AG09309 (cell line): ENCODE measurements around the gene UPK3A.

Experiments used
- DNase-seq: peaks from one replicate; pipeline ENCODE4 v3.0.0-alpha.2; 2010; ENCODE audit warnings: low read depth
- H3K4me3 ChIP-seq: 2 replicates; pipeline ENCODE4 v1.5.1; 2011; ENCODE audit warnings: mild to moderate bottlenecking, low read depth, low read length, moderate library complexity; ENCODE audit not compliant: control insufficient read depth
- TF ChIP-seq, protein P1 (sequence below): IDR thresholded peaks from 2 replicates; pipeline ENCODE4 v1.5.1; 2011; ENCODE audit warnings: mild to moderate bottlenecking, low read depth, low read length, inconsistent platforms; ENCODE audit not compliant: insufficient read depth, control insufficient read depth; ENCODE audit errors: missing control alignments

Gene UPK3A

DNA sequence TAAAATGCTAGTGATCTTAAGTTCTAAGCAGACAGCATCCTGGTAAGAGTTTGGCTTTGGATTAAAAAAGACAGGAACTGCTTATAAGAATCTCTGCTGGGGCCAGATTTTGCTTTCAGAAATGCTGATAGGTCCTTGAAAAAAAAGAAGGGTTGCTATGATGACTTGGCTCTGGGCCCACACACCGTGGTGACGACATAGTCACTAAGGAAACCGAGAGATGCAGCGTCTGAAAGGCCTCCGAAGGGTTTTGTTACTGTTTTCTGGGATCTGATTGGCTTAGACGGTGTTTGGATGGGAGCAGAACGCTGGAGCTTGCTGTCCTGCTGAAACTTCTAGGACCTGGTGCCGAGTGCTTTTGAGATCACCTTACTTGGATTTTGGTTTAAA, 33.4 kb downstream of the UPK3A start:
- DNase-seq: peak; percentile 67
- H3K4me3 ChIP-seq: no peak overlapping the region
- TF ChIP-seq, protein P1, sequence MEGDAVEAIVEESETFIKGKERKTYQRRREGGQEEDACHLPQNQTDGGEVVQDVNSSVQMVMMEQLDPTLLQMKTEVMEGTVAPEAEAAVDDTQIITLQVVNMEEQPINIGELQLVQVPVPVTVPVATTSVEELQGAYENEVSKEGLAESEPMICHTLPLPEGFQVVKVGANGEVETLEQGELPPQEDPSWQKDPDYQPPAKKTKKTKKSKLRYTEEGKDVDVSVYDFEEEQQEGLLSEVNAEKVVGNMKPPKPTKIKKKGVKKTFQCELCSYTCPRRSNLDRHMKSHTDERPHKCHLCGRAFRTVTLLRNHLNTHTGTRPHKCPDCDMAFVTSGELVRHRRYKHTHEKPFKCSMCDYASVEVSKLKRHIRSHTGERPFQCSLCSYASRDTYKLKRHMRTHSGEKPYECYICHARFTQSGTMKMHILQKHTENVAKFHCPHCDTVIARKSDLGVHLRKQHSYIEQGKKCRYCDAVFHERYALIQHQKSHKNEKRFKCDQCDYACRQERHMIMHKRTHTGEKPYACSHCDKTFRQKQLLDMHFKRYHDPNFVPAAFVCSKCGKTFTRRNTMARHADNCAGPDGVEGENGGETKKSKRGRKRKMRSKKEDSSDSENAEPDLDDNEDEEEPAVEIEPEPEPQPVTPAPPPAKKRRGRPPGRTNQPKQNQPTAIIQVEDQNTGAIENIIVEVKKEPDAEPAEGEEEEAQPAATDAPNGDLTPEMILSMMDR: no peak

DNA sequence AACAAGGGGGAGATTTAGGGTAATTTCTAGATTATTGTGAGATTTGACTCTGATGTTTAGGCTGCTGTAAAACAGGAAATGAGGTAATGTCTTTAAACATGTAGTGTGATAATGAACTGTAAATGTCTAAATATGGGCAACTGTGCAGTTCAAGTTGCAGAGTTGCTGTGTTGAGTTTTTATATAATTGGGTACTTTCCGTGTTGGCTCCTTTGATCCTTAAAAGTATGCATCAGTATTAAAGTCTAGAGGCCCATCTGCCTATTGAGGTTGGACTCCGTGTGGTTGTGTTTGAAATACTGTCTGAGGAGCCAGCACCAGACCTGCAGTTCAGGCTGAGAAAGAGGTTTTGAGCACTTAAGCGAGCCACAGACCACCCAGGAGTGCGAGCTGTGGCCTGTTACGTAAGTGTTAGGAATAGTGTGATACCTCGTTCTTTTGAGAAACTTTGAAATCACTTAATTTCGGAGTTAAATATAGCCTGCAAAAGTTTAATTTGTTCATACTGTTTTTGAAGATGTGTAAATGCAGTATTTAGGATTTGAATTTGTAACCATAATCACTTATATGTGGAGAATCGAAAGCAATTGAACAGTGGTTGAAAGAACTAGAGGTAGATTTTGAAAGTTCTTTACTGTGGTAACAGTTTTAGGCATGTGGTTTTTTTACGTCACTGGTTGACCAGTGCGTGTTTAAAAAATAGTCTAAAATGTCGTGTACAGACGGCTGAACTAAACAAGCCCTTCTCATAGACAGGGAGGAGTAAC, 34.0 kb downstream of the UPK3A start:
- TF ChIP-seq, protein P1: no peak
- no peak overlapping the region for H3K4me3 ChIP-seq
- DNase-seq: peak; percentile 4

DNA sequence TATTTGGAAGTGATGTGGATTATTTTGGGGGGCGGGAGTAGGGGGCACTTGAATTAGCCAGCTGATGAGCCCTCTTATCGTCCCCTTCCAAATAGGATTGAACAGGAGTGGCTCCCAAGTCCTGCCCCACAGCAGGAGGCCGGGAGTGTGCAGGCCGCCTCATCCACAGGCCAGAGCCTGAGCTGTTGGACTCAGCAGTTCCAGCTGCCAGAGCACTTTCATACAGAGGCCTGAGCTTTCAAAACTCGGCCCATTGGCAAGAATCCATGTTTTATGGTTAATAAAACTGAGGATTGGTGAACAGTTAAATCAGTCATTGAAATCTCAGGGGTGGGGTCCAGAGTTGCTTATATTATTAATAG, 34.6 kb downstream of the UPK3A start:
- DNase-seq: peak; percentile 37
- TF ChIP-seq, protein P1: no peak
- no peak overlapping the region for H3K4me3 ChIP-seq

DNA sequence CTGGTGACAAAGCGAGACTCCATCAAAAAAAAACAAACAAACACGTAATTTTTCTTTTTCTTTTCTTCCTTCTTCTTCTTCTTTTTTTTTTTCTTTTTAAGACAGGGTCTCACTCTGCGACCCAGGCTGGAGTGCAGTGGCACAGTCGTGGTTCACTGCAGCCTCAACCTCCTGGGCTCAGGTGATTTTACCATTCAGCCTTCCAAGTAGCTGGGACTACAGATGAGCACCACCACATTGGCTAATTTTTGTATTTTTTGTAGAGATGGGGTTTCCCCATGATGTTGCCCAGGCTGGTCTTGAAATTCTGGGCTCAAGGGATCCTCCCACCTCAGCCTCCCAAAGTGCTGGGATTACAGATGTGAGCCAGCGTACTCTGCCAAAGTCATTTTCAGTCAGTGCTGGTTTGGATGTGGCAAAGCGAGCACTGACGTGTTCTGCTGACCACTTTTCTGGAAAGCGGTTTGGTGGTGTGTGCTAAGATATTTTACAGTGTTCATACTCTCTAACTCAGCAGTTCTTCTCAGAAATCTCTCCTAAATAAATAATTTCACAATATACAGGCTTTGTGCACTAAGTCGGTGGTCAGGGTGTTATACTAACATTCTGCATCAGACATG, 35.7 kb downstream of the UPK3A start:
- peak; percentile 74 for DNase-seq
- no peak overlapping the region for H3K4me3 ChIP-seq
- TF ChIP-seq, protein P1: no peak

DNA sequence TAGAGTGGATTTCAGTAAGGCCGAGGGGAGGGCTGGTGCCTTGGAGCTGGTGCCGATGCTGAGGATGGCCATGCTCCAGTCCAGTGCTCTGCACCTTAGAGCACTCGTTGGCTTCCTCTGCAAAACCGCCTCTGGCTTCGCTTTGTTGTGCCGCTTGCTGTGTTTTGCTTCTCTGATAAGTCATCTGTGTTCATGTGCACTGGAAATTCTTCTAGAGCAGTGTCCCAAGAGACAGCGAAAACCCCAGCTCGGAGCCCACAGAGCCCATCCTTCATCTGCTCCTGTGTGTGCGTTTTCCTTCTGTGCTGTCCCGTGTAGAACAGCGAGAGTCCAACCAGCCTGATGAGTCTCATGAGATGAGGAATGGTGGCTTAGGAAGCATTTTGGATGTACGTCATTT, 37.1 kb downstream of the UPK3A start:
- TF ChIP-seq, protein P1: no peak
- no peak for DNase-seq
- H3K4me3 ChIP-seq: no peak overlapping the region

DNA sequence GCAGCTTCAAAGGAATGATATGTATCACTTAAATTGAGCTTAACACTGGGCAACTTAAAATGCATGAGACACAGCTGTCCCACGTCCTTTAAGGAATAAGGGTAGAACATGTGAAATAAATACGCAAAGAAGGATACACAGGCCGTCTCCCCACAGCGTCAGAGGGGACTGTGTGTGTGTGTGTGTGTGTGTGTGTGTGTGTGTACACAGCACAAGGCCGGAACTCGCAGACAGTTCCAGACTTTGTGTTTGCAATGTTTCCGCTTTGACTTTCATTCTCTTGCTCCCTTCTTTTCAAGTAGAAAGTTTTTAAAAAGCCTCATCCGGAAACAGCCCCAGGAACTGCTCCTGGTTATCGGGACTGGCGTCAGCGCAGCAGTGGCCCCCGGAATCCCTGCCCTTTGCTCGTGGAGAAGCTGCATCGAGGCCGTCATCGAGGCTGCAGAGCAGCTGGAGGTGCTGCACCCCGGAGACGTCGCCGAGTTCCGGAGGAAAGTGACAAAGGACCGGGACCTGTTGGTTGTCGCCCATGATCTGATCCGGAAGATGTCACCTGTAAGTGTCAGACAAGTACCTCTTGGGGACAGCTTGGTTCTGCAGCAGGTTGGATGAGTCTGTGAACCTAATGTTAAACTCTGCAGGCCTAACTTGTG, 38.2 kb downstream of the UPK3A start:
- H3K4me3 ChIP-seq: no peak overlapping the region
- no peak for DNase-seq
- TF ChIP-seq, protein P1: no peak
